ENCODE data around the gene OPCML. TPM values are rescaled to one million over a fixed set of nuclear protein-coding genes. Genes with fewer than 3 reads are reported as not detected.

The OPCML gene
- total RNA-seq, 4 donors from 2014 or later = 0.06 to 0.83 (median 0.24) TPM

DNA sequence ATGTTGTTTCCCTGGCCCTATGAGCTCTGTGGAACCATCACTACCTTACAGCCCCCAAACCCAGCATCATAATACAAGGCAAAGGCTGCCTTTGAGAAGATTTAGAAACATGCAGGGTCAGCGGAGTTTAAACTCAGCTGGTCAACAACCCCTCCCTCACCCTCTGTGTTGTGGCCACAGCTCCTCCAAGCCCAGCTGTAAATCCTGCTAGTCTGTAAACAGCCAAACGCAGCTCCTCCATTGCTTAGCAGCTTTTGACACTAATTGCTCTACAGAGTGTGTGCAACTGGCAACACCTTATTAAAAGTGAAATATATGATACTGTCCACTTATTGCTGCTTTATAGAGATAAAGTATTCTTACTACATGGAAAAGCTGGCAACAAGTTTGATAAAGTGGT lies 29.1 kb downstream of the OPCML start:
- Histone ChIP-seq H3K36me3 (no peaks in the 10 kb centered on the region), H3K4me1 (no peaks in the 10 kb centered on the region), H3K27me3 (peaks cover 0 to 30% (median 0%) of the 10 kb centered on the region in 4 donors), H3K9me3 (no peaks in the 10 kb centered on the region), H3K4me3 (no peak overlapping the region), H3K27ac (replicated peaks in 1 of 4) (no peak overlapping the region)
- intact Hi-C loops (cut with DNase I) = no loop called here
- no peak for DNase-seq (ENCODE audit: extremely low spot score)
- no peak for TF ChIP-seq POLR2AphosphoS5 (IDR thresholded peaks at IDR 0.05)
- no peak for TF ChIP-seq CTCF (IDR thresholded peaks at IDR 0.05)
- no peak for TF ChIP-seq POLR2A (IDR thresholded peaks at IDR 0.05; ENCODE audit: low read depth)
- no peak for TF ChIP-seq EP300 (IDR thresholded peaks at IDR 0.05)
- WGBS = 80% methylated on average over 2 of the region's 2 CpGs

GRCh38 chr11:133501643-133502539 lies 30.4 kb downstream of the OPCML start:
- 31% methylated on average over 16 of the region's 24 CpGs for WGBS
- Histone ChIP-seq H3K27ac (replicated peaks in 1 of 4) (peak overlapping the region in 2 of 4 donors; percentile 7 to 14), H3K4me1 (no peaks in the 10 kb centered on the region), H3K4me3 (no peak overlapping the region), H3K9me3 (no peaks in the 10 kb centered on the region), H3K36me3 (no peaks in the 10 kb centered on the region), H3K27me3 (peaks cover 0 to 35% (median 0%) of the 10 kb centered on the region in 4 donors)
- peak; percentile 89 for DNase-seq (ENCODE audit: extremely low spot score)
- TF ChIP-seq CTCF (IDR thresholded peaks at IDR 0.05) = no peak
- TF ChIP-seq POLR2A (IDR thresholded peaks at IDR 0.05; ENCODE audit: low read depth) = no peak
- no peak for TF ChIP-seq EP300 (IDR thresholded peaks at IDR 0.05)
- no peak for TF ChIP-seq POLR2AphosphoS5 (IDR thresholded peaks at IDR 0.05)
- intact Hi-C loops (cut with DNase I) = no loop called here

GRCh38 chr11:133500936-133501335 lies 31.4 kb downstream of the OPCML start:
- WGBS = 74% methylated on average over 10 of the region's 11 CpGs
- no peaks in the 10 kb centered on the region for H3K9me3 ChIP-seq
- peak; percentile 91 for DNase-seq (ENCODE audit: extremely low spot score)
- intact Hi-C loops (cut with DNase I) = no loop called here
- no peaks in the 10 kb centered on the region for H3K4me1 ChIP-seq
- H3K36me3 ChIP-seq = no peaks in the 10 kb centered on the region
- peaks cover 0 to 35% (median 0%) of the 10 kb centered on the region in 4 donors for H3K27me3 ChIP-seq
- no peak for TF ChIP-seq POLR2A (IDR thresholded peaks at IDR 0.05; ENCODE audit: low read depth)
- no peak for TF ChIP-seq CTCF (IDR thresholded peaks at IDR 0.05)
- no peak for TF ChIP-seq POLR2AphosphoS5 (IDR thresholded peaks at IDR 0.05)
- no peak for TF ChIP-seq EP300 (IDR thresholded peaks at IDR 0.05)
- H3K27ac ChIP-seq (replicated peaks in 1 of 4) = no peak overlapping the region
- H3K4me3 ChIP-seq = no peak overlapping the region

DNA sequence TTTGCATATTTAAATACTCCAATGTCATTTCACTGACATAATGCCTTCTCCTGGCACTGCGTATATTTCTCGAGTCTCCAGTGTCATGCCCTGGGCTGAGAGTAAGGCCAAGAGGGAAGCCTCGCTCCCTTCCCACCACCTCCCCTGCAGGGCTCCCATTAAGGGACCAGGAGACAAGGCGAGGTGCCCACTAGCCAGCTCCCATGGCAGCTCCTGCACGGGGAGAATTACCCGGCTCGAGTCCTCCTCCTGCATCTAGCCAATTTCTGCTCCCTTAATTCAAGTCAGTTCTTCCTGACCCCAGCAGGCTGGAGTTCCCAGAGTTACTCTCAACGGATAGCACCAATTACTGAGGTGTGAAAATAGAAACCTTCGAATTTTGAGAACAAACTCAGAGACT lies 31.9 kb downstream of the OPCML start:
- H3K36me3 ChIP-seq = no peaks in the 10 kb centered on the region
- H3K4me1 ChIP-seq = no peaks in the 10 kb centered on the region
- WGBS = 65% methylated on average over 9 of the region's 9 CpGs
- no peaks in the 10 kb centered on the region for H3K9me3 ChIP-seq
- no peak for TF ChIP-seq EP300 (IDR thresholded peaks at IDR 0.05)
- TF ChIP-seq POLR2A (IDR thresholded peaks at IDR 0.05; ENCODE audit: low read depth) = no peak
- no peak for TF ChIP-seq POLR2AphosphoS5 (IDR thresholded peaks at IDR 0.05)
- H3K27me3 ChIP-seq = peaks cover 0 to 35% (median 0%) of the 10 kb centered on the region in 4 donors
- H3K27ac ChIP-seq (replicated peaks in 1 of 4) = no peak overlapping the region
- no peak overlapping the region for H3K4me3 ChIP-seq
- DNase-seq (ENCODE audit: extremely low spot score) = peak; percentile 88
- intact Hi-C loops (cut with DNase I) = no loop called here

DNA sequence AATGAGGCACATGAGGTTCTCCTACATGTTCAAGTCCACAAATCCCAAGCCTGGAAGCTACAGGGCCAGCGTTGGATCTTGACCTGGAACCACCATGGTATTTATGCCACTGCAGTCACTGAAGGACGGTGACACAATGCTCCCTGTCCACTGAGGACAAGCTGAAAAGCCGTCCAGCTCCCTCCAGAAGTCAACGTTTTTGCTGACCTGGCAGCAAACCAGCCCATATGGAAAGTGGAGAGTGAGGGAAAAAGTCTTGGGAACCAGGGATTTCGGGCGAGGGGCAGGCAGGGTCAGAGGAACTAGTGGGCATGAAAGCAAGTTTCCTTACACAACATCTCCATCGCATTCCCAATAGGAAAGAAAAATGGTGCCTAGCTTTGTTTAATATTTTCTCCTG lies 33.3 kb downstream of the OPCML start:
- Histone ChIP-seq H3K27me3 (peaks cover 0 to 28% (median 0%) of the 10 kb centered on the region in 4 donors), H3K9me3 (no peaks in the 10 kb centered on the region), H3K4me3 (no peak overlapping the region), H3K4me1 (no peaks in the 10 kb centered on the region), H3K36me3 (no peaks in the 10 kb centered on the region), H3K27ac (replicated peaks in 1 of 4) (no peak overlapping the region)
- DNase-seq (ENCODE audit: extremely low spot score) = no peak
- TF ChIP-seq CTCF (IDR thresholded peaks at IDR 0.05) (no peak), POLR2AphosphoS5 (IDR thresholded peaks at IDR 0.05) (no peak), EP300 (IDR thresholded peaks at IDR 0.05) (no peak), POLR2A (IDR thresholded peaks at IDR 0.05; ENCODE audit: low read depth) (no peak)
- intact Hi-C loops (cut with DNase I) = no loop called here
- 80% methylated on average over 7 of the region's 7 CpGs for WGBS

Data from esophagus muscularis mucosa (tissue), 4 donors.